ENCODE data around the gene PDE1C.

- TF ChIP-seq, protein P1, sequence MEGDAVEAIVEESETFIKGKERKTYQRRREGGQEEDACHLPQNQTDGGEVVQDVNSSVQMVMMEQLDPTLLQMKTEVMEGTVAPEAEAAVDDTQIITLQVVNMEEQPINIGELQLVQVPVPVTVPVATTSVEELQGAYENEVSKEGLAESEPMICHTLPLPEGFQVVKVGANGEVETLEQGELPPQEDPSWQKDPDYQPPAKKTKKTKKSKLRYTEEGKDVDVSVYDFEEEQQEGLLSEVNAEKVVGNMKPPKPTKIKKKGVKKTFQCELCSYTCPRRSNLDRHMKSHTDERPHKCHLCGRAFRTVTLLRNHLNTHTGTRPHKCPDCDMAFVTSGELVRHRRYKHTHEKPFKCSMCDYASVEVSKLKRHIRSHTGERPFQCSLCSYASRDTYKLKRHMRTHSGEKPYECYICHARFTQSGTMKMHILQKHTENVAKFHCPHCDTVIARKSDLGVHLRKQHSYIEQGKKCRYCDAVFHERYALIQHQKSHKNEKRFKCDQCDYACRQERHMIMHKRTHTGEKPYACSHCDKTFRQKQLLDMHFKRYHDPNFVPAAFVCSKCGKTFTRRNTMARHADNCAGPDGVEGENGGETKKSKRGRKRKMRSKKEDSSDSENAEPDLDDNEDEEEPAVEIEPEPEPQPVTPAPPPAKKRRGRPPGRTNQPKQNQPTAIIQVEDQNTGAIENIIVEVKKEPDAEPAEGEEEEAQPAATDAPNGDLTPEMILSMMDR (conservative IDR thresholded peaks at IDR 0.05; ENCODE audit: low read length) = no peak
- no peak for TF ChIP-seq EZH2phosphoT487 (IDR thresholded peaks at IDR 0.05; ENCODE audit: borderline replicate concordance, low read depth, low read length)
Measured at GRCh38 chr7:31778296-31778695, 291.9 kb downstream of the PDE1C start.
